ENCODE measurements around the gene MYO5C. TPM values are rescaled to one million over a fixed set of nuclear protein-coding genes. Genes with fewer than 3 reads are reported as not detected.

MYO5C gene
- total RNA-seq, 4 donors from 2014 or later: 56.1 to 151 (median 84.5) TPM

GRCh38 chr15:52255935-52256334 is 39.7 kb downstream of the MYO5C start:
- intact Hi-C loops (cut with DNase I; ENCODE audit: low total_unique reads): no loop called here
- H3K27ac ChIP-seq: no peak overlapping the region

GRCh38 chr15:52255008-52255407 is 40.6 kb downstream of the MYO5C start:
- H3K4me3 ChIP-seq: no peak overlapping the region
- H3K27me3 ChIP-seq: no peaks in the 10 kb centered on the region
- intact Hi-C loops (cut with DNase I; ENCODE audit: low total_unique reads): no loop called here
- peaks cover 0 to 2% (median 0%) of the 10 kb centered on the region in 4 donors for H3K36me3 ChIP-seq
- no peak overlapping the region for H3K27ac ChIP-seq
- in situ Hi-C loops (cut with MboI; ENCODE audit: low pct_ligation_motif_present in 1 of 4, low pct_unique_long_range_greater_than_20kb in 1 of 4, low sequenced_read_pairs in 3 of 4): loop anchor here in 3 of 4 donors (5.0 to 25.0 kb wide), 4 partner anchors 332 to 482 kb away; no protein-coding TSS in a partner anchor
- no peaks in the 10 kb centered on the region for H3K9me3 ChIP-seq
- DNase-seq: no peak
- WGBS, 2 donors (ENCODE audit: low coverage in 1 of 2): 62 to 86% methylated on average over 1 of the region's 1 CpG
- peaks cover 0 to 15% (median 8%) of the 10 kb centered on the region in 4 donors for H3K4me1 ChIP-seq
- no peak for TF ChIP-seq POLR2AphosphoS5 (IDR thresholded peaks at IDR 0.05)
- no peak for TF ChIP-seq CTCF (IDR thresholded peaks at IDR 0.05)
- TF ChIP-seq POLR2A (IDR thresholded peaks at IDR 0.05): no peak

More at GRCh38 chr15:52255935-52256334, 39.7 kb downstream of the MYO5C start:
- Histone ChIP-seq H3K4me3 (no peak overlapping the region), H3K4me1 (peaks cover 0 to 15% (median 8%) of the 10 kb centered on the region in 4 donors), H3K36me3 (peaks cover 0 to 1% (median 0%) of the 10 kb centered on the region in 4 donors), H3K9me3 (no peaks in the 10 kb centered on the region), H3K27me3 (no peaks in the 10 kb centered on the region)
- in situ Hi-C loops (cut with MboI; ENCODE audit: low pct_ligation_motif_present in 1 of 4, low pct_unique_long_range_greater_than_20kb in 1 of 4, low sequenced_read_pairs in 3 of 4): loop anchor here in 3 of 4 donors (5.0 to 25.0 kb wide), 4 partner anchors 331 to 481 kb away; no protein-coding TSS in a partner anchor
- WGBS, 2 donors (ENCODE audit: low coverage in 1 of 2): 51 to 58% methylated on average over 6 of the region's 6 CpGs
- DNase-seq: no peak
- TF ChIP-seq POLR2A (IDR thresholded peaks at IDR 0.05) (no peak), EP300 (IDR thresholded peaks at IDR 0.05; ENCODE audit: low read depth) (no peak), POLR2AphosphoS5 (IDR thresholded peaks at IDR 0.05) (no peak), CTCF (IDR thresholded peaks at IDR 0.05) (no peak)

GRCh38 chr15:52254391-52254790 is 41.2 kb downstream of the MYO5C start:
- intact Hi-C loops (cut with DNase I; ENCODE audit: low total_unique reads): loop anchor here (5.0 kb wide), 1 partner anchor 483 kb away; no protein-coding TSS in a partner anchor
- Histone ChIP-seq H3K36me3 (peaks cover 0 to 2% (median 0%) of the 10 kb centered on the region in 4 donors), H3K27ac (no peak overlapping the region), H3K9me3 (no peaks in the 10 kb centered on the region), H3K4me3 (no peak overlapping the region), H3K4me1 (peaks cover 0 to 15% (median 8%) of the 10 kb centered on the region in 4 donors), H3K27me3 (no peaks in the 10 kb centered on the region)
- no peak for DNase-seq
- in situ Hi-C loops (cut with MboI; ENCODE audit: low pct_ligation_motif_present in 1 of 4, low pct_unique_long_range_greater_than_20kb in 1 of 4, low sequenced_read_pairs in 3 of 4): loop anchor here in 2 of 4 donors (10.0 to 25.0 kb wide), 3 partner anchors 333 to 483 kb away; no protein-coding TSS in a partner anchor
- TF ChIP-seq POLR2A (IDR thresholded peaks at IDR 0.05): no peak
- 80% methylated on average over 4 of the region's 4 CpGs; no CpG with 5 or more reads in 1 of the 2 donors for WGBS, 2 donors (ENCODE audit: low coverage in 1 of 2)

GRCh38 chr15:52252781-52253180 is 42.8 kb downstream of the MYO5C start:
- H3K27me3 ChIP-seq: no peaks in the 10 kb centered on the region
- H3K4me3 ChIP-seq: no peak overlapping the region
- no peak for DNase-seq
- in situ Hi-C loops (cut with MboI; ENCODE audit: low pct_ligation_motif_present in 1 of 4, low pct_unique_long_range_greater_than_20kb in 1 of 4, low sequenced_read_pairs in 3 of 4) (loop anchor here in 2 of 4 donors (10.0 to 25.0 kb wide), 3 partner anchors 335 to 485 kb away; no protein-coding TSS in a partner anchor), intact Hi-C loops (cut with DNase I; ENCODE audit: low total_unique reads) (loop anchor here (5.0 kb wide), 1 partner anchor 485 kb away; no protein-coding TSS in a partner anchor)
- 46 to 64% methylated on average over 3 to 4 of the region's 4 CpGs for WGBS, 2 donors (ENCODE audit: low coverage in 1 of 2)
- H3K27ac ChIP-seq: peak overlapping the region in 2 of 4 donors; percentile 9 to 27
- peaks cover 0 to 2% (median 0%) of the 10 kb centered on the region in 4 donors for H3K36me3 ChIP-seq
- H3K4me1 ChIP-seq: peaks cover 0 to 15% (median 8%) of the 10 kb centered on the region in 4 donors
- TF ChIP-seq POLR2AphosphoS5 (IDR thresholded peaks at IDR 0.05): no peak
- TF ChIP-seq POLR2A (IDR thresholded peaks at IDR 0.05): no peak
- no peak for TF ChIP-seq CTCF (IDR thresholded peaks at IDR 0.05)
- TF ChIP-seq EP300 (IDR thresholded peaks at IDR 0.05; ENCODE audit: low read depth): no peak
- H3K9me3 ChIP-seq: no peaks in the 10 kb centered on the region

All from transverse colon (tissue), 4 donors.